Endodermal cell (in vitro differentiated cells): Measurements from ENCODE around the gene MYD88. TPM values are rescaled to one million over a fixed set of nuclear protein-coding genes. Genes with fewer than 3 reads are reported as not detected.
A peak's percentile ranks its signal among the peaks of the same experiment; 100 is the strongest.

Source experiments
- DNase-seq: peaks from one replicate; pipeline ENCODE4 v3.0.0-alpha.2; 2017
- H3K27ac ChIP-seq: 2 replicates; pipeline ENCODE4 v1.5.1; 2013; ENCODE audit warnings: mild to moderate bottlenecking, low read depth, low read length, moderate library complexity
- H3K27me3 ChIP-seq: 2 replicates; pipeline ENCODE4 v1.6.1; 2013; ENCODE audit warnings: mild to moderate bottlenecking, low read length, moderate library complexity; ENCODE audit not compliant: insufficient read depth, control insufficient read depth, poor library complexity, severe bottlenecking
- H3K36me3 ChIP-seq: 2 replicates; pipeline ENCODE4 v1.7.0; 2013; ENCODE audit warnings: mild to moderate bottlenecking, low read length, moderate library complexity; ENCODE audit not compliant: control insufficient read depth, insufficient read depth
- H3K4me1 ChIP-seq: one replicate; pipeline ENCODE4 v1.7.0; 2013; ENCODE audit warnings: low read length; ENCODE audit not compliant: control insufficient read depth, insufficient read depth
- H3K4me3 ChIP-seq: 2 replicates; pipeline ENCODE4 v1.5.1; 2013; ENCODE audit warnings: mild to moderate bottlenecking, low read length, moderate library complexity
- H3K9ac ChIP-seq: 2 replicates; pipeline ENCODE4 v1.6.1; 2013; ENCODE audit warnings: mild to moderate bottlenecking, low read length, moderate library complexity; ENCODE audit not compliant: poor library complexity, severe bottlenecking; ENCODE audit errors: extremely low read depth
- H3K9me3 ChIP-seq: 2 replicates; pipeline ENCODE4 v1.6.1; 2013; ENCODE audit warnings: mild to moderate bottlenecking, low read length, moderate library complexity; ENCODE audit not compliant: control insufficient read depth
- H3K27ac Mint-ChIP-seq: 2 replicates; pipeline ENCODE4 v1.8.0; 2020; ENCODE audit warnings: mixed read lengths
- H3K27me3 Mint-ChIP-seq: 2 replicates; pipeline ENCODE4 v1.8.0; 2021; ENCODE audit warnings: mild to moderate bottlenecking, mixed read lengths; ENCODE audit not compliant: insufficient read depth
- H3K36me3 Mint-ChIP-seq: 2 replicates; pipeline ENCODE4 v1.8.0; 2020; ENCODE audit warnings: low read depth, mixed read lengths
- H3K4me1 Mint-ChIP-seq: 2 replicates; pipeline ENCODE4 v1.8.0; 2020; ENCODE audit warnings: mixed read lengths
- H3K4me3 Mint-ChIP-seq: 2 replicates; pipeline ENCODE4 v1.8.0; 2020; ENCODE audit warnings: mild to moderate bottlenecking, moderate library complexity, mixed read lengths
- H3K9me3 Mint-ChIP-seq: 2 replicates; pipeline ENCODE4 v1.8.0; 2020; ENCODE audit warnings: mild to moderate bottlenecking, mixed read lengths
- CTCF ChIP-seq: fragments of 200-600 bp; sonication (generic); conservative IDR thresholded peaks from 2 replicates; pipeline ENCODE4 v1.5.0; 2021; ENCODE audit warnings: antibody characterized with exemption, mild to moderate bottlenecking
- WGBS, 2 experiments: methylation state at CpG; one replicate each; pipeline versions ENCODE4 v1.1.5 to v1.1.7; 2013; ENCODE audit warnings: missing lambda C conversion rate in 2 of 2, mixed read lengths in 1 of 2; ENCODE audit not compliant: insufficient coverage in 1 of 2, insufficient read length in 1 of 2; 5-methylcytosine and 5-hydroxymethylcytosine counted together
- total RNA-seq, 2 donors: library from RNA; stranded (reverse); fragmentation: NEBNext Ultra II Directional in 1 of 2; extraction: Animal tissue kit (Norgen Biotek cat#: 25700) in 1 of 2; gene quantifications; 2 replicates in 1 of 2; 3 replicates in 1 of 2; pipeline ENCODE4 v1.2.1, GENCODE V29; 2021

The MYD88 gene
- total RNA-seq, 2 donors from 2014 or later = 16.2 to 18.8 TPM

GRCh38 chr3:38107911-38108648 lies 30.4 kb upstream of the MYD88 start:
- Mint-ChIP-seq H3K9me3 (peaks cover 8% of the 10 kb centered on the region), H3K4me3 (no peak overlapping the region), H3K4me1 (no peaks in the 10 kb centered on the region), H3K27ac (no peak overlapping the region), H3K27me3 (peaks cover 2% of the 10 kb centered on the region), H3K36me3 (no peaks in the 10 kb centered on the region)
- Histone ChIP-seq H3K9ac (no peak overlapping the region), H3K27me3 (no peaks in the 10 kb centered on the region), H3K27ac (no peak overlapping the region), H3K4me1 (no peaks in the 10 kb centered on the region), H3K9me3 (peaks cover 3% of the 10 kb centered on the region), H3K36me3 (no peaks in the 10 kb centered on the region), H3K4me3 (no peak overlapping the region)
- DNase-seq = peak; percentile 39
- TF ChIP-seq CTCF = no peak
- WGBS, 2 experiments = 93 to 95% methylated on average over 3 to 7 of the region's 7 CpGs

GRCh38 chr3:38108649-38109579 lies 29.5 kb upstream of the MYD88 start:
- Histone ChIP-seq H3K27me3 (no peaks in the 10 kb centered on the region), H3K9ac (no peak overlapping the region), H3K36me3 (no peaks in the 10 kb centered on the region), H3K27ac (no peak overlapping the region), H3K4me3 (no peak overlapping the region), H3K9me3 (peaks cover 3% of the 10 kb centered on the region), H3K4me1 (no peaks in the 10 kb centered on the region)
- no peak overlapping the region for H3K27ac Mint-ChIP-seq
- 91 to 92% methylated on average over 7 to 11 of the region's 11 CpGs for WGBS, 2 experiments
- DNase-seq = peak; percentile 40
- no peaks in the 10 kb centered on the region for H3K36me3 Mint-ChIP-seq
- peaks cover 8% of the 10 kb centered on the region for H3K9me3 Mint-ChIP-seq
- H3K4me3 Mint-ChIP-seq = no peak overlapping the region
- TF ChIP-seq CTCF = no peak
- no peaks in the 10 kb centered on the region for H3K4me1 Mint-ChIP-seq
- peaks cover 2% of the 10 kb centered on the region for H3K27me3 Mint-ChIP-seq

GRCh38 chr3:38109580-38110313 lies 28.7 kb upstream of the MYD88 start:
- Histone ChIP-seq H3K4me1 (no peaks in the 10 kb centered on the region), H3K4me3 (no peak overlapping the region), H3K27me3 (no peaks in the 10 kb centered on the region), H3K27ac (no peak overlapping the region), H3K36me3 (no peaks in the 10 kb centered on the region), H3K9ac (no peak overlapping the region), H3K9me3 (peaks cover under 1% of the 10 kb centered on the region)
- 93 to 98% methylated on average over 11 to 17 of the region's 17 CpGs for WGBS, 2 experiments
- no peaks in the 10 kb centered on the region for H3K36me3 Mint-ChIP-seq
- peak; percentile 28 for DNase-seq
- no peaks in the 10 kb centered on the region for H3K4me1 Mint-ChIP-seq
- no peak overlapping the region for H3K27ac Mint-ChIP-seq
- no peak overlapping the region for H3K4me3 Mint-ChIP-seq
- no peak for TF ChIP-seq CTCF
- peaks cover 6% of the 10 kb centered on the region for H3K9me3 Mint-ChIP-seq
- peaks cover 2% of the 10 kb centered on the region for H3K27me3 Mint-ChIP-seq
